SK-N-MC (cell line): ENCODE measurements around the gene GXYLT2.

Experiments
- FOXP2 ChIP-seq: optimal IDR thresholded peaks from 2 replicates; pipeline ENCODE3; 2011; ENCODE audit warnings: mild to moderate bottlenecking, moderate library complexity; ENCODE audit not compliant: insufficient read depth; ENCODE audit errors: extremely low read length, control extremely low read depth
- POLR2AphosphoS5 ChIP-seq: IDR thresholded peaks from 2 replicates; pipeline ENCODE4 v1.6.1; 2012; ENCODE audit warnings: mild to moderate bottlenecking, low read depth, low read length, borderline replicate concordance

- TF ChIP-seq FOXP2 (no peak), POLR2AphosphoS5 (no peak)
These were observed 103.7 kb downstream of the GXYLT2 start for GRCh38 chr3:72991522-72991921.
